HTR-8/SVneo (cell line): Measurements from ENCODE around the gene TM7SF3.
"Not testable (repeated sequence)": the region's sequence is repeated elsewhere in the genome, so short reads cannot be mapped to it uniquely, and the experiment has no call there.

Experiments
- DNase-seq: peaks from one replicate; pipeline ENCODE4 v3.0.0; 2011; ENCODE audit warnings: low spot score, mixed read lengths; ENCODE audit not compliant: insufficient read length
- FAIRE-seq: peaks from 2 replicates; lab custom pipeline; 2011; peaks lifted over from hg19 to GRCh38; lab: Jason Lieb, UNC

Gene TM7SF3, protein sequence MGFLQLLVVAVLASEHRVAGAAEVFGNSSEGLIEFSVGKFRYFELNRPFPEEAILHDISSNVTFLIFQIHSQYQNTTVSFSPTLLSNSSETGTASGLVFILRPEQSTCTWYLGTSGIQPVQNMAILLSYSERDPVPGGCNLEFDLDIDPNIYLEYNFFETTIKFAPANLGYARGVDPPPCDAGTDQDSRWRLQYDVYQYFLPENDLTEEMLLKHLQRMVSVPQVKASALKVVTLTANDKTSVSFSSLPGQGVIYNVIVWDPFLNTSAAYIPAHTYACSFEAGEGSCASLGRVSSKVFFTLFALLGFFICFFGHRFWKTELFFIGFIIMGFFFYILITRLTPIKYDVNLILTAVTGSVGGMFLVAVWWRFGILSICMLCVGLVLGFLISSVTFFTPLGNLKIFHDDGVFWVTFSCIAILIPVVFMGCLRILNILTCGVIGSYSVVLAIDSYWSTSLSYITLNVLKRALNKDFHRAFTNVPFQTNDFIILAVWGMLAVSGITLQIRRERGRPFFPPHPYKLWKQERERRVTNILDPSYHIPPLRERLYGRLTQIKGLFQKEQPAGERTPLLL

DNA sequence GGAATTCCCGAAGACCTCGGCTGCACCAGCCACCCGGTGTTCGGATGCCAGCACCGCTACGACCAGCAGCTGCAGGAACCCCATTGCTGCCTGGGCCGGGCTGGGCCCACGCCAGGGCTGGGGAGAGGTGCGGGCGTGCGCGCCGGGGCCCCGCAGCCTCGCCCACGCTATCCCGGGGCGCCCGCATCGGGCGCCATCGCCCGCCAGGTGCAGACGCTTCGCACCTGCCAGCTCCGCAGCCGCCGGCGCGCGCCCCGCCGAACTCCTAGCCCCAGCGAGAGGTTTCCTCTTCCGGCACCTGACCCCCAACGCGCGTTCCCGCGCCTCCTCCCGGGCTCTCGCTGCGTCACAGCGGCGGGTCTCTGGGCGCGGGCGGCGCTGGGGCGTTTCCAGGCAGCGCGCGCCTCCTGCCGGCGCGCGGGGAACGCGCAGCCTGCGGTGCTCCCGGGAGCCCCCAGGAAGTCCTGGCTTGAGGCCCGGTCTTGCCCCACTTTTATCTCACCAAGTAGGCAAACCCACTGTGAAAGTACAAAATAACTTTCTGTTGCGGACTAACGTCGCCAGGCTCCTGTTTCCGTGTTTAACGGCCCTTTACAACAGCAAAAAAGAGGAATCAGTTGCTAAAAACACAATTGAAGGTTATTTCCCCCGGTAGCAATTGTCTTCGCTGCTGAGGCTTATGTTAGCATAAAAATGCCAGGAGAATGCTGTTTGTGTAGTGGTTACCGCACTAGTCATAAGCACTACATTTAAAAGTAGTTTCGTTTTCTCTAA lies at the start of gene TM7SF3:
Gene TM7SF3, minus strand, starts transcription at position 300 of the 774 bp plus-strand sequence. Its CDS starts 216 bp downstream, at position 84.
- peak; percentile 75 for FAIRE-seq
- DNase-seq: peak; percentile 91

DNA sequence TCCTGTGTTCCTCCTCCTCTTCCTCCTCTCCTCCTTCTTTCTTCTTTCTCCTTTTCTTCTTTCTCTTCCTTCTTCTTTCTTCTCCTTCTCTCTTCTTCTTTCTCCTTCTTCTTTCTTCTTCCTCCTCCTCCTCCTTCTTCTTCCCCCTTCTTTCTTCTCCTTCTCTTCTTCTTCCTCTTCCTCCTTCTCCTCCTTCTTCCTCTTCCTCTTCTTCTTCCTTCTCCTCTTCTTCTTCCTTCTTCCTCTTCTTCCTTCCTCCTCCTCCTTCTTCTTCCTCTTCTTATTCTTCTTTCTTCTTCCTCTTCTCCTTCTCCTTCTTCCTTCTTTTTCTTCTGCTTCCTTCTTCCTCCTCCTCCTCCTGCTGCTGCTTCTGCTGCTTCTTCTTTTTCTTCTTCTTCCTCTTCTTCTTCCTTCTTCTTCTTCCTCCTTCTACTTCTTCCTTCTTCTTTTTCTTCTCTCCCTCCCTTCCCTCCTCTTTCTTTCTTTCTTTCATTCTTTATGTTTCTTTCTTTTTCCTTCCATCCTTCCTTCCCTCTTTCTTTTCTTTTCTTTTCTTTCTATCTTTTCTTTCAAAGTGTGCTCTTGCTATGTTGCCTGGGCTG lies 49.2 kb upstream of the TM7SF3 start:
- FAIRE-seq: no peak
- DNase-seq: no peak

DNA sequence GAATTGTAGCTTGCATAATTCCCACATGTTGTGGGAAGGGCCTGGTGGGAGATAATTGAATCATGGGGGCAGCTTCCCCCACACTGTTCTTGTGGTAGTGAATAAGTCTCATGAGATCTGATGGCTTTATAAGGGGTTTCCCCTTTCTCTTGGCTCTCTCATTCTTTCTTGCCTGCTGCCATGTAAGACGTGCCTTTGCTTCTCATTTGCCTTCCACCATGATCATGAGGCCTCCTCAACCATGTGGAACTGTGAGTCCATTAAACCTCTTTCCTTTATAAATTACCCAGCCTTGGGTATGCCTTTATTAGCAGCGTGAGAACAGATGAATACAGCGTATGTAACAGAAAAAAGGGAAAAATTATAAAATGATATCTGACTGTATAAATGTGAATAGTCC lies 47.1 kb upstream of the TM7SF3 start:
- FAIRE-seq: no peak
- DNase-seq: no peak

GRCh38 chr12:27060740-27061139 lies 46.6 kb upstream of the TM7SF3 start:
- no peak for FAIRE-seq
- no peak for DNase-seq

DNA sequence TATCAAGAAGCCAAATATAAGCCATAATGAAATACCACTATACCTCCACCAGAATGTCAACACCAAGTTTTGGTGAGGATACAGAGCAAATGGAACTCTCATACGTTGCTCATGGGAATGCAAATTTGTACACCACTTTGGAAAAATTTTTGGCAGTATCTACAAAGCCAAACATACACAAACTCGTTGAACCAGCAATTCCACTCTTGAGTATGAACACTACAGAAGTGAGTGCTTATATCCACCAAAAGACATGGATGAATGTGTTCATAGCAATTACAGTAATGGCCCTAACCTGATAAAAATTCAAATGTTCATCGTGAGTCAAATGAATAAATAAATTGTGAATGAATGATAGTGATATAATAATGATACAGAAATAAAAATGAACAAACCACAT lies 43.4 kb upstream of the TM7SF3 start:
- FAIRE-seq (no peak), DNase-seq (no peak)

- no peak for DNase-seq
Measured at GRCh38 chr12:27055966-27056365, 41.8 kb upstream of the TM7SF3 start.

DNA sequence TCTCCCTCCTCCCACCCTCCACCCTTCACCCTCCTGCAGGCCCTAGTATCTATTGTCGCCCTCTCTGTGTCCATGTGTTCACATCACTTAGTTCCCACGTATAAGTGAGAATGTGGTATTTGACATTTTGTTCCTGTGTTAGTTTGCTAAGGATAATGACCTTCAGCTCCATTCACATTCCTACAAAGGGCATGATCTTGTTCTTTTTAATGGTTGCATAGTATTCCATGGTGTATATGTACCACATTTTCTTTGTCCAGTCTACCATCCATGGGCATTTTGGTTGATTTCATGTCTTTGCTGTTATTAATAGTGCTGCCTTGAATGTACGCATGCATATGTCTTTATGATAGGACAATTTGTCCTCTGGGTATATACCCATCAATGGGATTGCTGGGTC lies 38.6 kb upstream of the TM7SF3 start:
- DNase-seq (no peak), FAIRE-seq (peak; percentile 4)

More at GRCh38 chr12:27055966-27056365, 41.8 kb upstream of the TM7SF3 start:
- FAIRE-seq: no peak

GRCh38 chr12:27052176-27052575 lies 38.0 kb upstream of the TM7SF3 start:
- FAIRE-seq (no peak), DNase-seq (no peak)

GRCh38 chr12:27048822-27049752 lies 34.9 kb upstream of the TM7SF3 start:
- DNase-seq: peak; percentile 43
- FAIRE-seq: peak; percentile 80

DNA sequence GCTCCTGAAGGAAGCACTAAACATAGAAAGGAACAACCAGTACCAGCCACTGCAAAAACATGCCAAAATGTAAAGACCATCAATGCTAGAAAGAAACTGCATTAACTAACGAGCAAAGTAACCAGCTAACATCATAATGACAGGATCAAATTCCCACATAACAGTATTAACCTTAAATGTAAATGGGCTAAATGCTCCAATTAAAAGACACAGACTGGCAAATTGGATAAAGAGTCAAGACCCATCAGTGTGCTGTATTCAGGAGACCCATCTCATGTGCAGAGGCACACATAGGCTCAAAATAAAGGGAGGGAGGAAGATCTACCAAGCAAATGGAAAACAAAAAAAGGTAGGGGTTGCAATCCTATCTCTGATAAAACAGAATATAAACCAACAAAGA lies 27.8 kb upstream of the TM7SF3 start:
- not testable (repeated sequence) for DNase-seq, FAIRE-seq

DNA sequence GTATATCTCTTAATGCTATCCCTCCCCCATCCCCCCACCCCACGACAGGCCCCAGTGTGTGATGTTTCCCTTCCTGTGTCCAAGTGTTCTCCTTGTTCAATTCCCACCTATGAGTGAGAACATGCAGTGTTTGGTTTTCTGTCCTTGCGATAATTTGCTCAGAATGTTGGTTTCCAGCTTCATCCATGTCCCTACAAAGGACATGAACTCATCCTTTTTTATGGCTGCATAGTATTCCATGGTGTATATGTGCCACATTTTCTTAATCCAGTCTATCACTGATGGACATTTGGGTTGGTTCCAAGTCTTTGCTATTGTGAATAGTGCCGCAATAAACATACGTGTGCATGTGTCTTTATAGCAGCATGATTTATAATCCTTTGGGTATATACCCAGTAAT lies 26.5 kb upstream of the TM7SF3 start:
- FAIRE-seq: not testable (repeated sequence)

DNA sequence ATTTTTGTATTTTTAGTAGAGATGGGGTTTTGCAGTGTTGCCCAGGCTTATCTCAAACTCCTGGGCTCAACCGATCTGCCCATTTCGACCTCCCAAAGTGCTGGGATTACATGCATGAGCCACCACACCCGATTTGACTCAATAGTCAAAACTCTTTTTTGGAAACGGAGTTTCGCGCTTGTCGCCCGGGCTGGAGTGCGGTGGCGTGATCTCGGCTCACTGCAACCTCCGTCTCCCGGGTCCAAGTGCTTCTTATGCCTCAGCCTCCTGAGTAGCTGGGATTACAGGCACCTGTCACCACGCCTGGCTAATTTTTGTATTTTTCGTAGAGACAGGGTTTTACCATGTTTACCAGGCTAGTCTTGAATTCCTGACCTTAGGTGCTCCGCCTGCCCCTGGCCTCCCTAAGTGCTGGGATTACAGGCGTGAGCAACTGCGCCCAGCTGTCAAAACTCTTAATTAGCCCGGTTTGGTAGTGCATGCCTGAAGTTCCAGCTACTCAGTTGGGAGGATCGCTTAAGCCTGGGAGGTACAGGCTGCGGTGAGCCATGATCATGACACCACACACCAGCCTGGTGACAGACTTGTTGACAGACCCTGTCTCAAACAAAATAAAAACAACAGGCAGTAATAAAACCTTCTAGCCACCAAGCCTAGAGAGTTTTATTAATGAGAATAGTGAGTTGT lies 20.6 kb upstream of the TM7SF3 start:
- DNase-seq (no peak), FAIRE-seq (no peak)

More for the DNA sequence above, 26.5 kb upstream of the TM7SF3 start:
- DNase-seq: not testable (repeated sequence)

- DNase-seq: no peak
- FAIRE-seq: no peak
Measured at GRCh38 chr12:27032679-27033078, 18.5 kb upstream of the TM7SF3 start.

DNA sequence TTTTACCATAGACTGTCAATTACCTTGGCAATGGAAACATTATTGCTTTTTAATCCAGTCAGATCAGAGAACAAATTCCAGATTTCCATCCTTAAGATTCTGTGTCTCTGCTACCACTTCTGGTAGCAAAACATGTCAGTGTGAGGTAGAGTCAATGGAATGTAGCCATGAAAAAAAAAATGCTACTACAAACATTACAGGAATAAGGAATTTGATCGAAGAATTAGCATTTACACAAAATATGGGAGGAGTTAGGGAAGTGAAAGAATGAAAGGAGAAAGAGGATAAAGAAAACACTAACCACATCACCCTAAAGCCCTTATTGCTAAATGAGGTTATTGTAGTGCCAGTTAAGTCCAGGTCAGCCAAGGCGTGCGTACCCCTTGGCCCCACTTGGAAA lies 17.3 kb upstream of the TM7SF3 start:
- FAIRE-seq (no peak), DNase-seq (no peak)

- FAIRE-seq: peak; percentile 48
- no peak for DNase-seq
Measured at GRCh38 chr12:27026257-27026656, 12.1 kb upstream of the TM7SF3 start.

DNA sequence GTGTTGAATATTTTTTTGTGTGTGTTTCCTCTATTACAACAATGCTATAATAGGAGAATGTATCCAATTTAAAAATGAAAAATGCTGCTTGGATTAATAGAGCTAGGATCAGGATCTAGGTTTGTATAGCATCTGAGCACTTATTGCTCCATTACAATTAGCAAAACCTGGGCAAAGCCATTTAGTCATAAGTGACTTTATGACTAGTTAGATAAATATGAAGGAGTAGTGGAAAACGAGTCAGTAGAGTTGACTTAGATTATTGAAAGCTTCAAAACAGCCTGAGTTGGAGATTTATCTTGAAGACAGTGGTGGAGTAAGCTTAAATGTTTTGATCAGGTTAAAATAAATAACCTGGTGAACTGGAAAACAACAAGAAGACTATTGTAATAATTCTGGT lies 10.9 kb upstream of the TM7SF3 start:
- DNase-seq: no peak
- no peak for FAIRE-seq

DNA sequence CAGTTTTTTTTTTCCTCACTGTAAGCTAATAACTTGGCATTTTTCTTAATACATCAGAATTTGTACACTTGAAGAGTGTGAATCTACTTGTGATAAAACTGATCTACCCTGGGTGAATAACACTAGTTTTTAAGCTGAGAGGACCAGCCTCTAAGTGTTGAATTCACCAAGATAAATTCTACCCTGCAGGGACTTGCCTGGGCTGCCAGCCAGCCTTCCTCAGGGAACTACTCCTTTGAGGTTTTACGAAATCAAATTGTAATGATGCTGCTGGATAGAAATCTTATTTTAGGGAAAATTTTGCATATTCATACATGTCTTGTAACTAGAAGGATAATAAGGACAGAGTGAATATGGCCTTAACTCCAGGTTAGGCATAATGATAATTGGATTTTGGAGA lies 10.1 kb upstream of the TM7SF3 start:
- DNase-seq (no peak), FAIRE-seq (no peak)

GRCh38 chr12:27020761-27021160 lies 6.6 kb upstream of the TM7SF3 start:
- FAIRE-seq: no peak
- no peak for DNase-seq

DNA sequence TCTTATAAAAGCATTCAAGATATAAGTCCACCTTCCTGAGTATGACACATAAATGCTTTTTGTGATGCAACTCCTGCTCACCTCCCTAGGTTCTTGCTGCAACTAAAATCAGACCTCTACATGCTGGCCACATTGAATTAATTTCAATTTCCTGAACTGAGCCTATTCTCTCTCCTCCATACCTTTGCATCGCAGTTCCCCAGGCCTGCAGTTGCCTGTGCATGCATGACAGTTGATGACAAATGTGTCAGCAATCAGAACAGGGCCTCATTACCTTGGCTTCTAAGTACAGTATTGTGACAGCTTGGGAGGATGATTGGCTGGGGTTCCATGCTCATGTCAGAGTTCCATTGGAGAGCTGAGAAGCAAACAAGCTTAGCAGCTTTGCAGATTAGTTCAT lies 3.9 kb upstream of the TM7SF3 start:
- FAIRE-seq: no peak
- no peak for DNase-seq
